GM13977 (cell line): ENCODE data around the gene NCAPG2.
A peak's percentile ranks its signal among the peaks of the same experiment; 100 is the strongest.

Experiments
- DNase-seq: peaks from one replicate; pipeline ENCODE4 v3.0.0; 2012; ENCODE audit warnings: low spot score
- in situ Hi-C: fragments of 300-500 bp; cut with MboI; formaldehyde crosslinking; loops from one replicate; pipeline ENCODE4 v1.12.0; 2022; ENCODE audit warnings: low sequenced_read_pairs, low pct_unique_long_range_greater_than_20kb, mixed read lengths, inconsistent platforms; ENCODE audit not compliant: unreplicated experiment
- TF ChIP-seq, protein P1 (sequence below): IDR thresholded peaks from 2 replicates; pipeline ENCODE4 v1.5.1; 2012; ENCODE audit warnings: mild to moderate bottlenecking, control low read depth; ENCODE audit not compliant: insufficient read depth; ENCODE audit errors: extremely low read depth, missing control alignments

NCAPG2 gene

DNA sequence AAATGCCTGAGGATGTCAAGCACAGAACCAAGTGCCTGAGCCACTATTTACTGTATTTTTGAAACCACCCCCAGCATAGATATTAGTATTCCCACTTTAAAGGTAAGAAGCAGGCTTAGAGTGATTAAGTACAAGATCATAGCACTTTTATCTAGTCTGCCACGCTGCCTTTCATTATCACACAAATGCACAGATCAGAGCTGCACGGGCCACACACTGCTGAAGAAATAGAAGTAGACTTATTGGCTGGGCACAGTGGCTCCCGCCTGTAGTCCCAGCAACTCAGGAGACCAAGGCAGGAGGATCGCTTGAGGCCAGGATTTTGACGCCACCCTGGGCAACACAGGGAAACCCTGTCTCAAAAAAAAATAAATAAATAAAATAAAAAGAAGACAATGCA, 38.2 kb downstream of the NCAPG2 start:
- TF ChIP-seq, protein P1, sequence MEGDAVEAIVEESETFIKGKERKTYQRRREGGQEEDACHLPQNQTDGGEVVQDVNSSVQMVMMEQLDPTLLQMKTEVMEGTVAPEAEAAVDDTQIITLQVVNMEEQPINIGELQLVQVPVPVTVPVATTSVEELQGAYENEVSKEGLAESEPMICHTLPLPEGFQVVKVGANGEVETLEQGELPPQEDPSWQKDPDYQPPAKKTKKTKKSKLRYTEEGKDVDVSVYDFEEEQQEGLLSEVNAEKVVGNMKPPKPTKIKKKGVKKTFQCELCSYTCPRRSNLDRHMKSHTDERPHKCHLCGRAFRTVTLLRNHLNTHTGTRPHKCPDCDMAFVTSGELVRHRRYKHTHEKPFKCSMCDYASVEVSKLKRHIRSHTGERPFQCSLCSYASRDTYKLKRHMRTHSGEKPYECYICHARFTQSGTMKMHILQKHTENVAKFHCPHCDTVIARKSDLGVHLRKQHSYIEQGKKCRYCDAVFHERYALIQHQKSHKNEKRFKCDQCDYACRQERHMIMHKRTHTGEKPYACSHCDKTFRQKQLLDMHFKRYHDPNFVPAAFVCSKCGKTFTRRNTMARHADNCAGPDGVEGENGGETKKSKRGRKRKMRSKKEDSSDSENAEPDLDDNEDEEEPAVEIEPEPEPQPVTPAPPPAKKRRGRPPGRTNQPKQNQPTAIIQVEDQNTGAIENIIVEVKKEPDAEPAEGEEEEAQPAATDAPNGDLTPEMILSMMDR = no peak
- in situ Hi-C loops = no loop called here
- no peak for DNase-seq

- TF ChIP-seq, protein P1 = no peak
- in situ Hi-C loops = no loop called here
- DNase-seq = no peak
These were observed 40.2 kb downstream of the NCAPG2 start for GRCh38 chr7:158664406-158664805.

DNA sequence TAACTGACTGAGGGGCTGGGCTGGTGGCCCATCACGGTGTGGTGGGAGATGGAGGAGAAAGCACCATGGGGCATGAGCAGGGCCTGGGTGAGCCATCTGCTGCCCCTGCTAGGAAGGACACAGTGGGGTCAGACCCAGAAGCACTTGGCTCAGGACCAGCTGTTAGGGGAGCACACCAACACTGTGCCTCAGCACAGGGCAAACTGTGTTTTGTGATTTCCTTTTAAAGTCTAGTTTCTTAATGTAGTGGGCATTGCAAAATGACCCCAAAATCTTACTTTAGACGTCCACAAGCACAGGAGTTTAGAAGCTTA, 41.2 kb downstream of the NCAPG2 start:
- TF ChIP-seq, protein P1 = no peak
- no peak for DNase-seq
- in situ Hi-C loops = no loop called here

DNA sequence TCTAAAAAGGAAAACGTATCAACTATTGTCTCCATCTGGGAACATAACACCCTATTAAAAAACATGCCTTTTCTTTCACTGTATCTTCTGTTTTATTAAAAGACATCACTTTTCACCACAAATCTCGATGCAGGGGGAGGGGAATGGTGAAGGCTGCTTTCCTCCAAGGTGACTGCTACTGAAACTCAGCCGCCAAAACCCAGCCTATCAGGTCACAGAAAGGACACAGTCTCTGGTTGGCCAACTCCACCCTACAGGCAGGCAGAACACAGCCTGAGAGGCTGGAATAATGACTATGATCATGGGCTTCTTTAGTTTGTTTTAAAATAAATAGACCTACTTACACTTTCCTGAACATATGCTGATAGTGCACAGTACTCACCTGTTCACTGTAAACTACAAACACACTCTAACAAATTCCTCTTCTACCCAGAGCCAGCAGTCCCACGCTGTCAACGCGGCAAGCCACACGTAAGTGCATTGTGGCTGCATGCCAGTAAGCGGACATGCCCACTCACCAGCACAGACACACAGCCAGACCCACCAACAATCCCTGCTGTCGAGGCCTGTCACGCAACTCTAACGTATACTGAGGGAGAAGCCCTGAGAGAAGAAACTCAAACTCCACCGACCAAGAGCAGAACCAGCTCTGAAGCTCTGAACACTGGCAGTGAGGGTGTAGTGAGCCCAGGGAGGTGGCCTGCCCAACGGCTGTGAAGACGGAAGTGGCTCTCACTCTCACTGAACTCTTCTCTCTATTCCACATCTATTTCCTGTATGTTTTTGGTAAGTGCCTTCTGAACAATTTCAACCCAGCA, 41.8 kb downstream of the NCAPG2 start:
- TF ChIP-seq, protein P1 = no peak
- DNase-seq = no peak
- in situ Hi-C loops = no loop called here

- TF ChIP-seq, protein P1 = no peak
- in situ Hi-C loops = no loop called here
- no peak for DNase-seq
These were observed 46.1 kb downstream of the NCAPG2 start for GRCh38 chr7:158658475-158658874.

- in situ Hi-C loops = no loop called here
- peak; percentile 68 for DNase-seq
- TF ChIP-seq, protein P1 = no peak
These were observed 47.3 kb downstream of the NCAPG2 start for GRCh38 chr7:158657189-158657746.
